Measurements from ENCODE around the gene CADM2. TPM values are rescaled to one million over a fixed set of nuclear protein-coding genes. Genes with fewer than 3 reads are reported as not detected.

The CADM2 gene
- total RNA-seq, 1 donor from 2014 or later = 6.8 TPM

DNA sequence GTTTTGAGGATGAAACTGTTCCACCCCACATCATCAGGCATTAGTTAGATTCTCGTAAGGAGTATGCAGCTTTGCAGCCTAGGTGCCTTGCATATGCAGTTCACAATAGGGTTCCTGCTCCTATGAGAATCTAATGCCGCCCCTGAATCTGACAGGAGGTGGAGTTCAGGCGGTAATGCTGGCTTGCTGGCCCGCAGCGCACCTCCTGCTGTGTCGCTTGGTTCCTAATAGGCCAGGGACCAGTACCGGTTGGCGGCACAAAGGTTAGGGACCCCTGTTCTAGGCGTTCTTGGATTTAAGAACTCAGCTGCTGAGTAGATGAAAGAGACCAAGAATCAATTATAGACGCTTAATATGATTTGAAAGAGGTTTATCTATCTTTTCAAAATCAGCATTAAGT is 595.4 kb downstream of the CADM2 start:
- no peaks in the 10 kb centered on the region for H3K4me1 Mint-ChIP-seq
- H3F3A ChIP-seq (ENCODE audit: low read depth) = no peaks in the 10 kb centered on the region
- no peaks in the 10 kb centered on the region for H3K27me3 Mint-ChIP-seq (ENCODE audit: insufficient read depth, low read depth)
- no peak overlapping the region for H3K4me3 Mint-ChIP-seq
- no peaks in the 10 kb centered on the region for H3K27me3 ChIP-seq
- no peak overlapping the region for H3K4me3 ChIP-seq
- H2AFZ ChIP-seq (replicated peaks) = no peak overlapping the region
- no peak overlapping the region for H3K27ac ChIP-seq
- H4K20me1 ChIP-seq (ENCODE audit: low read depth) = no peaks in the 10 kb centered on the region
- H3K27ac Mint-ChIP-seq = no peak overlapping the region
- H3K36me3 Mint-ChIP-seq = no peaks in the 10 kb centered on the region
- H3K4me2 ChIP-seq = no peak overlapping the region
- H3K4me1 ChIP-seq = peaks cover 6% of the 10 kb centered on the region
- H3K36me3 ChIP-seq = no peaks in the 10 kb centered on the region
- TF ChIP-seq EZH2 (IDR thresholded peaks at IDR 0.05) (no peak), EZH2phosphoT487 (IDR thresholded peaks at IDR 0.05) (no peak)
- TF ChIP-seq, protein P1, sequence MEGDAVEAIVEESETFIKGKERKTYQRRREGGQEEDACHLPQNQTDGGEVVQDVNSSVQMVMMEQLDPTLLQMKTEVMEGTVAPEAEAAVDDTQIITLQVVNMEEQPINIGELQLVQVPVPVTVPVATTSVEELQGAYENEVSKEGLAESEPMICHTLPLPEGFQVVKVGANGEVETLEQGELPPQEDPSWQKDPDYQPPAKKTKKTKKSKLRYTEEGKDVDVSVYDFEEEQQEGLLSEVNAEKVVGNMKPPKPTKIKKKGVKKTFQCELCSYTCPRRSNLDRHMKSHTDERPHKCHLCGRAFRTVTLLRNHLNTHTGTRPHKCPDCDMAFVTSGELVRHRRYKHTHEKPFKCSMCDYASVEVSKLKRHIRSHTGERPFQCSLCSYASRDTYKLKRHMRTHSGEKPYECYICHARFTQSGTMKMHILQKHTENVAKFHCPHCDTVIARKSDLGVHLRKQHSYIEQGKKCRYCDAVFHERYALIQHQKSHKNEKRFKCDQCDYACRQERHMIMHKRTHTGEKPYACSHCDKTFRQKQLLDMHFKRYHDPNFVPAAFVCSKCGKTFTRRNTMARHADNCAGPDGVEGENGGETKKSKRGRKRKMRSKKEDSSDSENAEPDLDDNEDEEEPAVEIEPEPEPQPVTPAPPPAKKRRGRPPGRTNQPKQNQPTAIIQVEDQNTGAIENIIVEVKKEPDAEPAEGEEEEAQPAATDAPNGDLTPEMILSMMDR (IDR thresholded peaks at IDR 0.05) = no peak
- H3K9me3 ChIP-seq (ENCODE audit: low read depth) = no peaks in the 10 kb centered on the region
- H3K9me3 Mint-ChIP-seq = no peaks in the 10 kb centered on the region
- no peaks in the 10 kb centered on the region for H3K79me2 ChIP-seq (ENCODE audit: low read depth)
- DNase-seq (ENCODE audit: low spot score) = peak; percentile 39
- no peak overlapping the region for H3K9ac ChIP-seq

DNA sequence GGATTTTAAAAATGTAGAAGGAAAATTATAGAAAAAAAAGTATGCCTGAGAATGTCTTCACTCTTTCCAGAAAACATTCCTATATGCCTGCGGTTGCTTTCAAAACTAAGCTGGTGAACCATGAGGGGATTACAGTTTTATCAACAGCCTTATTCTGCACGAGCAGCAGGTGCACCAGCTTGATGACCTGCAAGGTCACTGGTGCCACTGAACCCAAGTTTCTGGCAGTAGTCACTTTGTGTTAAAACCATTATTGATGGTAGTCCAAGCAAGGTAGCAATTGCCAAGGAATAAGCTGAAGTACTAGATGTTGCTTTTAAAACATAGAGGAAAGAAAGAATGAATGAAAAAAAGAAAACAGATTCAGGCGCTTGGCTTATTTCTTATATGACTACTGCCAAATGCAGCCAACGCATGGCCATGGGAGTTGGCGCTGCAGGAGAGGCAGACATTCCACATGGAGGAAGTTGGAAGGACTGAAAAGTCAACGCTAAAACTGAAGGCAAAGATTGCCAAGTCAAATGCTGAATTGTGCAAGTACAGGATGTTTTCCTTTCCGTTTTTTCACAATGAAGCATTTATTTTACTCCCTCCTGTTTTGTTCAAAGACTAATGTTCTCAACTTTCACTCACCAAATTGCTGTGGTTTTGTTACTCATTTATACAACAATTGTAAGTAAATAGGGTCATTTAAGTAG is 601.4 kb downstream of the CADM2 start:
- Mint-ChIP-seq H3K27me3 (ENCODE audit: insufficient read depth, low read depth) (no peaks in the 10 kb centered on the region), H3K27ac (no peak overlapping the region), H3K4me3 (no peak overlapping the region), H3K9me3 (no peaks in the 10 kb centered on the region), H3K36me3 (no peaks in the 10 kb centered on the region), H3K4me1 (peaks cover 6% of the 10 kb centered on the region)
- H3K4me3 ChIP-seq = no peak overlapping the region
- no peaks in the 10 kb centered on the region for H4K20me1 ChIP-seq (ENCODE audit: low read depth)
- H3K27ac ChIP-seq = no peak overlapping the region
- no peaks in the 10 kb centered on the region for H3K9me3 ChIP-seq (ENCODE audit: low read depth)
- TF ChIP-seq, protein P1 (IDR thresholded peaks at IDR 0.05) = no peak
- TF ChIP-seq EZH2 (IDR thresholded peaks at IDR 0.05) = no peak
- TF ChIP-seq EZH2phosphoT487 (IDR thresholded peaks at IDR 0.05) = no peak
- no peaks in the 10 kb centered on the region for H3K36me3 ChIP-seq
- H3K27me3 ChIP-seq = no peaks in the 10 kb centered on the region
- no peak overlapping the region for H3K9ac ChIP-seq
- H3K4me2 ChIP-seq = no peak overlapping the region
- DNase-seq (ENCODE audit: low spot score) = no peak
- peaks cover 2% of the 10 kb centered on the region for H3K4me1 ChIP-seq
- H3K79me2 ChIP-seq (ENCODE audit: low read depth) = no peaks in the 10 kb centered on the region
- H2AFZ ChIP-seq (replicated peaks) = no peak overlapping the region
- H3F3A ChIP-seq (ENCODE audit: low read depth) = no peaks in the 10 kb centered on the region

DNA sequence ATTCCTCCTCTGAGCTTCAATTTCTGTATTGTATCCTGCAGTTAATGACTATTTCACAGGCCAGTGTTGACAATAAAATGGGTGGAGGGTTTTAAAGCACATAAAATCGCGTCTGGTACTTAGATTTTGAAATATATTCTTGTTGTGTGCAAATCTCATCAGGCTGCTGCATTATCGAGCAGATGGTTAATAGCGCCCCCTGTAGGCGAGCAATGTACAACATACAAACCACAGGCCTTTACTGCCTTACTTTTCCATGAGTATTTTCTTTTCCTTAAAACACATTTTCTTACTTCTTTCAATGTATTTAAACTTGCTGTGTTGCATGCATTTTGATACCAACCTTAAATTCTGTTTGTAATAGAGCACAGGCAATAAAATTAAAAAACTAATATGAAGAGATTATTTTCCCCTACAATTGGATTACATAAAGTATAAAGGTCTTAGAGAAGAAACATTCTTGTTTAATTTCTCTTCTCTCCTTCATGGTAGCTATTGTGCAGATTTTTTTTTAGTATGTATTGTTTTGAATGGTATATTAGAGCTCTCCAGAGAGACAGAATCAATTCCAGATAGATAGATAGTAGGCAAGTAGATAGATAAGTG is 608.4 kb downstream of the CADM2 start:
- no peaks in the 10 kb centered on the region for H3K9me3 ChIP-seq (ENCODE audit: low read depth)
- H3K9ac ChIP-seq = no peak overlapping the region
- H3K79me2 ChIP-seq (ENCODE audit: low read depth) = no peaks in the 10 kb centered on the region
- no peak overlapping the region for H3K4me3 ChIP-seq
- no peaks in the 10 kb centered on the region for H3F3A ChIP-seq (ENCODE audit: low read depth)
- no peak for TF ChIP-seq EZH2phosphoT487 (IDR thresholded peaks at IDR 0.05)
- TF ChIP-seq, protein P1 (IDR thresholded peaks at IDR 0.05) = peak; percentile 95
- no peaks in the 10 kb centered on the region for H3K4me1 Mint-ChIP-seq
- H2AFZ ChIP-seq (replicated peaks) = no peak overlapping the region
- H3K4me1 ChIP-seq = no peaks in the 10 kb centered on the region
- H3K27ac Mint-ChIP-seq = no peak overlapping the region
- H3K4me3 Mint-ChIP-seq = no peak overlapping the region
- no peaks in the 10 kb centered on the region for H3K36me3 Mint-ChIP-seq
- no peaks in the 10 kb centered on the region for H3K27me3 Mint-ChIP-seq (ENCODE audit: insufficient read depth, low read depth)
- no peaks in the 10 kb centered on the region for H4K20me1 ChIP-seq (ENCODE audit: low read depth)
- H3K27me3 ChIP-seq = no peaks in the 10 kb centered on the region
- H3K9me3 Mint-ChIP-seq = no peaks in the 10 kb centered on the region
- no peak overlapping the region for H3K4me2 ChIP-seq
- peak; percentile 82 for DNase-seq (ENCODE audit: low spot score)
- H3K27ac ChIP-seq = no peak overlapping the region
- no peaks in the 10 kb centered on the region for H3K36me3 ChIP-seq

Measured in neural progenitor cell (in vitro differentiated cells).